HG03354 (cell line): ENCODE data around the gene PIRT.

Experiments used
- ATAC-seq: cut with Tn5 transposase; IDR thresholded peaks from one replicate; pipeline ENCODE4 v1.9.1; 2021; ENCODE audit warnings: mild to moderate bottlenecking; ENCODE audit not compliant: unreplicated experiment, poor library complexity, severe bottlenecking

Gene PIRT

GRCh38 chr17:10824874-10825273, 13.0 kb downstream of the PIRT start:
- ATAC-seq = no peak

- ATAC-seq = no peak
Observed at GRCh38 chr17:10821770-10822169, 16.1 kb downstream of the PIRT start.

GRCh38 chr17:10821054-10821453, 16.8 kb downstream of the PIRT start:
- ATAC-seq = no peak

GRCh38 chr17:10815319-10815718, 22.6 kb downstream of the PIRT start:
- ATAC-seq = no peak

GRCh38 chr17:10814075-10814474, 23.8 kb downstream of the PIRT start:
- no peak for ATAC-seq

- no peak for ATAC-seq
Observed at GRCh38 chr17:10812674-10813073, 25.2 kb downstream of the PIRT start.

GRCh38 chr17:10809605-10810004, 28.3 kb downstream of the PIRT start:
- no peak for ATAC-seq

GRCh38 chr17:10807704-10808128, 30.2 kb downstream of the PIRT start:
- no peak for ATAC-seq

GRCh38 chr17:10806545-10807262, 31.2 kb downstream of the PIRT start:
- no peak for ATAC-seq

GRCh38 chr17:10805911-10806310, 32.0 kb downstream of the PIRT start:
- ATAC-seq = no peak

GRCh38 chr17:10804546-10804945, 33.3 kb downstream of the PIRT start:
- ATAC-seq = no peak

GRCh38 chr17:10803830-10804475, 33.9 kb downstream of the PIRT start, which contains the start of gene TMEM238L:
Gene TMEM238L, minus strand, starts transcription at chr17:10804099. Its CDS starts 136 bp downstream, at chr17:10803963.
- ATAC-seq = no peak

GRCh38 chr17:10803350-10803749, 34.5 kb downstream of the PIRT start:
- no peak for ATAC-seq

GRCh38 chr17:10802496-10803284, 35.2 kb downstream of the PIRT start:
- no peak for ATAC-seq

- no peak for ATAC-seq
Observed at GRCh38 chr17:10799407-10799806, 38.5 kb downstream of the PIRT start.

GRCh38 chr17:10798910-10799309, 39.0 kb downstream of the PIRT start:
- ATAC-seq = no peak

GRCh38 chr17:10798332-10798749, 39.5 kb downstream of the PIRT start:
- no peak for ATAC-seq

- ATAC-seq = no peak
Observed at GRCh38 chr17:10797476-10798328, 40.2 kb downstream of the PIRT start.

GRCh38 chr17:10793816-10794215, 44.1 kb downstream of the PIRT start:
- no peak for ATAC-seq

GRCh38 chr17:10793256-10793655, 44.6 kb downstream of the PIRT start:
- ATAC-seq = no peak
